PC-3 (cell line): Measurements from ENCODE around the gene CARHSP1.
"Not testable (repeated sequence)": the region's sequence is repeated elsewhere in the genome, so short reads cannot be mapped to it uniquely, and the experiment has no call there.

Experiments used
- EZH2 ChIP-seq: fragments of 300-600 bp; sonication (generic); IDR thresholded peaks from one replicate; pipeline ENCODE4 v1.6.1; 2017; ENCODE audit warnings: antibody characterized with exemption, mild to moderate bottlenecking, low read length; ENCODE audit not compliant: unreplicated experiment
- EZH2phosphoT487 ChIP-seq: fragments of 300-600 bp; sonication (generic); IDR thresholded peaks from 2 replicates; pipeline ENCODE4 v1.6.1; 2018; ENCODE audit warnings: mild to moderate bottlenecking, antibody characterized with exemption, low read length, borderline replicate concordance
- TF ChIP-seq, protein P1 (sequence below): fragments of 300-600 bp; sonication (generic); conservative IDR thresholded peaks from 2 replicates; pipeline ENCODE4 v1.5.1; 2017; ENCODE audit warnings: antibody characterized with exemption, low read depth, mild to moderate bottlenecking, low read length

DNA sequence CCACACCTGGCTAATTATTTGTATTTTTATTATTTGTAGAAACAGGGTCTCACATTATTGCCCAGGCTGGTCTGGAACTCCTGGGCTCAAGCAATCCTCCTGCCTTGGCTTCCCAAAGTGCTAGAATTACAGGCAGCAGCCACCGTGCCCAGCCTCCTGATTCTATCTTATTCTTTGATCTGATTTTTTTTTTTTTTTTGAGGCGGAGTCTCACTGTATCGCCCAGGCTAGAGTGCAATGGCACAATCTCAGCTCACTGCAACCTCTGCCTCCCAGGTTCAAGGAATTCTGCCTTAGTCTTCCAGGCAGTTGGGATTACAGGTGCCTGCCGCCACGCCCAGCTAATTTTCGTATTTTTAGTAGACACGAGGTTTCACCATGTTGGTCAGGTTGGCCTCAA is 6.5 kb upstream of the CARHSP1 start:
- TF ChIP-seq, protein P1, sequence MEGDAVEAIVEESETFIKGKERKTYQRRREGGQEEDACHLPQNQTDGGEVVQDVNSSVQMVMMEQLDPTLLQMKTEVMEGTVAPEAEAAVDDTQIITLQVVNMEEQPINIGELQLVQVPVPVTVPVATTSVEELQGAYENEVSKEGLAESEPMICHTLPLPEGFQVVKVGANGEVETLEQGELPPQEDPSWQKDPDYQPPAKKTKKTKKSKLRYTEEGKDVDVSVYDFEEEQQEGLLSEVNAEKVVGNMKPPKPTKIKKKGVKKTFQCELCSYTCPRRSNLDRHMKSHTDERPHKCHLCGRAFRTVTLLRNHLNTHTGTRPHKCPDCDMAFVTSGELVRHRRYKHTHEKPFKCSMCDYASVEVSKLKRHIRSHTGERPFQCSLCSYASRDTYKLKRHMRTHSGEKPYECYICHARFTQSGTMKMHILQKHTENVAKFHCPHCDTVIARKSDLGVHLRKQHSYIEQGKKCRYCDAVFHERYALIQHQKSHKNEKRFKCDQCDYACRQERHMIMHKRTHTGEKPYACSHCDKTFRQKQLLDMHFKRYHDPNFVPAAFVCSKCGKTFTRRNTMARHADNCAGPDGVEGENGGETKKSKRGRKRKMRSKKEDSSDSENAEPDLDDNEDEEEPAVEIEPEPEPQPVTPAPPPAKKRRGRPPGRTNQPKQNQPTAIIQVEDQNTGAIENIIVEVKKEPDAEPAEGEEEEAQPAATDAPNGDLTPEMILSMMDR: not testable (repeated sequence)
- not testable (repeated sequence) for TF ChIP-seq EZH2phosphoT487, EZH2
